CD4-positive, alpha-beta T cell (primary cell): ENCODE results near the gene TNP2. TPM values are rescaled to one million over a fixed set of nuclear protein-coding genes. Genes with fewer than 3 reads are reported as not detected.
"Not testable (repeated sequence)": the region's sequence is repeated elsewhere in the genome, so short reads cannot be mapped to it uniquely, and the experiment has no call there.

Experiments
- ATAC-seq: fragments of 200-7000 bp; cut with Tn5 transposase; one replicate; pipeline ENCODE4 v1.10.0; 2022; ENCODE audit warnings: mild to moderate bottlenecking; ENCODE audit not compliant: poor library complexity
- CTCF ChIA-PET: fragments of 350-600 bp; sonication (Branson Sonifier 250); formaldehyde crosslinking; loops from one replicate; lab custom pipeline; 2021; ENCODE audit warnings: antibody characterized with exemption, inconsistent platforms; lab: Charles Lee
- POLR2A ChIA-PET: fragments of 350-600 bp; sonication (Branson Sonifier 250); formaldehyde crosslinking; loops from one replicate; lab custom pipeline; 2021; ENCODE audit warnings: antibody characterized with exemption, inconsistent platforms; lab: Charles Lee
- DNase-seq, 14 experiments: peaks; one replicate each; pipeline ENCODE4 v3.0.0-alpha.2; 2013 to 2020; ENCODE audit warnings: mixed read lengths in 2 of 14
- H3K27ac ChIP-seq, 2 donors: one replicate each; pipeline versions ENCODE4 v1.5.1 to v1.7.0; 2013; ENCODE audit warnings: low read length in 2 of 2, low read depth in 1 of 2, mild to moderate bottlenecking in 1 of 2
- H3K27me3 ChIP-seq, 2 experiments: 1 replicate in 1 of 2; 2 replicates in 1 of 2; pipeline versions ENCODE4 v1.6.1 to v1.7.0; 2013; ENCODE audit warnings: low read length in 2 of 2, control low read depth in 1 of 2, mild to moderate bottlenecking in 1 of 2, moderate library complexity in 1 of 2; ENCODE audit not compliant: insufficient read depth in 2 of 2, control insufficient read depth in 1 of 2
- H3K36me3 ChIP-seq: one replicate; pipeline ENCODE4 v1.6.1; 2013; ENCODE audit warnings: low read length, control low read depth; ENCODE audit not compliant: insufficient read depth
- H3K4me1 ChIP-seq: one replicate; pipeline ENCODE4 v1.6.1; 2013; ENCODE audit warnings: low read length, control low read depth; ENCODE audit not compliant: insufficient read depth
- H3K4me3 ChIP-seq: one replicate; pipeline ENCODE4 v1.5.1; 2013; ENCODE audit warnings: mild to moderate bottlenecking, low read length, moderate library complexity
- H3K9me3 ChIP-seq, 2 experiments: 1 replicate in 1 of 2; 2 replicates in 1 of 2; pipeline versions ENCODE4 v1.6.1 to v1.7.0; 2013; ENCODE audit warnings: low read length in 2 of 2, mild to moderate bottlenecking in 2 of 2, control low read depth in 1 of 2, moderate library complexity in 1 of 2; ENCODE audit not compliant: control insufficient read depth in 1 of 2, insufficient read depth in 1 of 2
- H3K27ac Mint-ChIP-seq: one replicate; pipeline ENCODE4 v1.8.0; 2020; ENCODE audit warnings: mixed read lengths
- H3K27me3 Mint-ChIP-seq: one replicate; pipeline ENCODE4 v1.8.0; 2021; ENCODE audit warnings: mixed read lengths
- H3K36me3 Mint-ChIP-seq: one replicate; pipeline ENCODE4 v1.8.0; 2021; ENCODE audit warnings: low read depth, mixed read lengths
- H3K4me1 Mint-ChIP-seq: one replicate; pipeline ENCODE4 v1.8.0; 2021; ENCODE audit warnings: low read depth, mixed read lengths
- H3K4me3 Mint-ChIP-seq: one replicate; pipeline ENCODE4 v1.8.0; 2020; ENCODE audit warnings: mild to moderate bottlenecking, mixed read lengths
- H3K9me3 Mint-ChIP-seq: one replicate; pipeline ENCODE4 v1.8.0; 2020; ENCODE audit warnings: mixed read lengths
- intact Hi-C, 2 experiments: fragments of 100-400 bp; cut with DNase I in 1 of 2; cut with micrococcal nuclease in 1 of 2; formaldehyde crosslinking; loops; one replicate each; pipeline versions ENCODE4 v1.15.1 to v1.9.0; 2023 to 2025; cut with DNase I, micrococcal nuclease
- total RNA-seq, 174 experiments: library from RNA in 2 of 174; stranded (reverse) in 2 of 174; gene quantifications; one replicate each; pipeline ENCODE4 v1.2.3 and lab custom pipeline; 2021 to 2026
- TF ChIP-seq, protein P1 (sequence below): fragments of 200-600 bp; IDR thresholded peaks from one replicate; pipeline ENCODE4 v1.8.0; 2022; ENCODE audit warnings: antibody characterized with exemption, mild to moderate bottlenecking

Gene TNP2
- total RNA-seq, 2 experiments from 2014 or later = not detected

DNA sequence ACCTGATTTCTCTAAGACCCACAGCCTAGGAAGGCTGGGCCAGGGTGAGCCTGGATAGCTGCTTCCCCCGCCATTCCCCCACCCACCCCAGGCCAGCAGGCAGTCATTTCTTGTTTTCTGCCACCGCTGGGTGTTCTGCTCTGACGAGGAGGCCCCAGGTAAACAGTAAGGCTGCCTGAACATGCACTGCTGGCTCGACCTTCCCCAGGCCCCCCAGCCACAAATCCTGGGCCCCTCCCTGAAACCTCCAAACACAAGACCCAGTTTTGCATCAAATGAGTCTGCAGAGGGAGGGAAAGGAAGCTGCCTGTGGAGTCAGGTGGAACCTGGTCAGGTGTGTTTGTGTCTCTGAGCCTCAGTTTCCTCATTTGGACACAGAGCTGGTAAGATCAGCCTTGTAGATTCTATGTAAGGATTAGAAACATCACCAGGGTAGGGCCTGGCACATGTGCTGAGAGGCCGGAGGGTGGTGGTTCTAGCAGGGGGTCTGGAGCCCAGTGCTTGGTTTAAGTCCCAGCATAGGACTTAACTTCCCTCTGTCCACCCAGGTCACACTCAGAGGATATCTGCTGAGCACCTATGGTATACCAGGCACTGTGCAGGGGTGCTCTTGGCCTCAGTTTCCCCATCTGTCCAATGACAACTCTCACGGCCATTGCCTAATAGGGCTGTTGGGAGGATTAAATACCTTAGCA lies 30.9 kb upstream of the TNP2 start:
- CTCF ChIA-PET = no interaction called here
- no peak for ATAC-seq
- POLR2A ChIA-PET = interaction anchor here (3.7 kb wide), 1 partner anchor 11 kb away, joined by 29 read pairs; no protein-coding TSS in a partner anchor

DNA sequence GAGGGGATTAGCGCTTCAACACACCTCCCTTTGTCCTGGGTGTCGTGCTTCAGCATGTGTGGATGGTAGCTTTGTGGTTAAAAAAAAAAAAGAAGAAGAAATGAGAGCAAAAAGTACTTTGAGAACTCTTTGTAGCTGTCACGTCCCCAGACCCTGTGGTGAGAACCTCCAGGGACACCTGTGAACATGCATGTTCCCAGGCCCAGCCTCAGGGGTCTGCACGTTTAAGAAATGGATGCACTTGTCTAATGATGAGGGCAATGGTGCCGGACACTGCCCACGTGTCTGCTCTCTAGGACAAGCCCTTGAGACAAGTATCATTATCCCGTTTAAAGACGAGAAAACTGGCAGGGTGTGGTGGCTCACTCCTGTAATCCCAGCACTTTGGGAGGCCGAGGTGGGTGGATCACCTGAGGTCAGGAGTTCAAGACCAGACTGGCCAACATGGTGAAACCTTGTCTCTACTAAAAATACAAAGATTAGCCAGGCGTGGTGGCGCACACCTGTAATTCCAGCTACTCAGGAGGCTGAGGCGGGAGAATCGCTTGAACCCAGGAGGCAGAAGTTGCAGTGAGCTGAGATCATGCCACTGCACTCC lies 29.9 kb upstream of the TNP2 start:
- ChIA-PET POLR2A (interaction anchor here (0.8 to 3.7 kb wide), 3 partner anchors 12 to 43 kb away, joined by 3 to 47 read pairs (median 29); partner anchors contain the start of gene SOCS1), CTCF (interaction anchor here (1.6 to 2.5 kb wide), 3 partner anchors 43 to 335 kb away, joined by 4 to 14 read pairs (median 9); partner anchors contain the start of gene SOCS1)
- H3K27ac Mint-ChIP-seq, H3K27ac ChIP-seq, H3K4me3 ChIP-seq, ATAC-seq, H3K27me3 ChIP-seq, H3K27me3 Mint-ChIP-seq, H3K36me3 Mint-ChIP-seq, H3K9me3 Mint-ChIP-seq, H3K9me3 ChIP-seq, H3K36me3 ChIP-seq: not testable (repeated sequence)
- Mint-ChIP-seq H3K4me1 (peaks cover 26% of the 10 kb centered on the region), H3K4me3 (peak overlapping the region; percentile 36)
- H3K4me1 ChIP-seq = peaks cover 24% of the 10 kb centered on the region
- peak in 3 of 14 experiments; percentile 8 to 27 (median 22) for DNase-seq
- intact Hi-C loops = loop anchor here in 1 of 2 experiments (5.0 kb wide), 1 partner anchor 42 kb away; the partner anchor contains the start of gene SOCS1

More for the DNA sequence above, 30.9 kb upstream of the TNP2 start:
- H3K4me1 ChIP-seq = peaks cover 24% of the 10 kb centered on the region
- Mint-ChIP-seq H3K4me3 (no peak overlapping the region), H3K9me3 (no peaks in the 10 kb centered on the region), H3K27ac (no peak overlapping the region), H3K36me3 (no peaks in the 10 kb centered on the region), H3K27me3 (no peaks in the 10 kb centered on the region), H3K4me1 (peaks cover 26% of the 10 kb centered on the region)
- intact Hi-C loops = loop anchor here in 1 of 2 experiments (5.0 kb wide), 1 partner anchor 43 kb away; the partner anchor contains the start of gene SOCS1
- no peak overlapping the region for H3K4me3 ChIP-seq
- TF ChIP-seq, protein P1, sequence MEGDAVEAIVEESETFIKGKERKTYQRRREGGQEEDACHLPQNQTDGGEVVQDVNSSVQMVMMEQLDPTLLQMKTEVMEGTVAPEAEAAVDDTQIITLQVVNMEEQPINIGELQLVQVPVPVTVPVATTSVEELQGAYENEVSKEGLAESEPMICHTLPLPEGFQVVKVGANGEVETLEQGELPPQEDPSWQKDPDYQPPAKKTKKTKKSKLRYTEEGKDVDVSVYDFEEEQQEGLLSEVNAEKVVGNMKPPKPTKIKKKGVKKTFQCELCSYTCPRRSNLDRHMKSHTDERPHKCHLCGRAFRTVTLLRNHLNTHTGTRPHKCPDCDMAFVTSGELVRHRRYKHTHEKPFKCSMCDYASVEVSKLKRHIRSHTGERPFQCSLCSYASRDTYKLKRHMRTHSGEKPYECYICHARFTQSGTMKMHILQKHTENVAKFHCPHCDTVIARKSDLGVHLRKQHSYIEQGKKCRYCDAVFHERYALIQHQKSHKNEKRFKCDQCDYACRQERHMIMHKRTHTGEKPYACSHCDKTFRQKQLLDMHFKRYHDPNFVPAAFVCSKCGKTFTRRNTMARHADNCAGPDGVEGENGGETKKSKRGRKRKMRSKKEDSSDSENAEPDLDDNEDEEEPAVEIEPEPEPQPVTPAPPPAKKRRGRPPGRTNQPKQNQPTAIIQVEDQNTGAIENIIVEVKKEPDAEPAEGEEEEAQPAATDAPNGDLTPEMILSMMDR = no peak
- no peaks in the 10 kb centered on the region for H3K36me3 ChIP-seq
- no peak for DNase-seq
- no peaks in the 10 kb centered on the region for H3K27me3 ChIP-seq
- H3K27ac ChIP-seq = no peak overlapping the region
- no peaks in the 10 kb centered on the region for H3K9me3 ChIP-seq

DNA sequence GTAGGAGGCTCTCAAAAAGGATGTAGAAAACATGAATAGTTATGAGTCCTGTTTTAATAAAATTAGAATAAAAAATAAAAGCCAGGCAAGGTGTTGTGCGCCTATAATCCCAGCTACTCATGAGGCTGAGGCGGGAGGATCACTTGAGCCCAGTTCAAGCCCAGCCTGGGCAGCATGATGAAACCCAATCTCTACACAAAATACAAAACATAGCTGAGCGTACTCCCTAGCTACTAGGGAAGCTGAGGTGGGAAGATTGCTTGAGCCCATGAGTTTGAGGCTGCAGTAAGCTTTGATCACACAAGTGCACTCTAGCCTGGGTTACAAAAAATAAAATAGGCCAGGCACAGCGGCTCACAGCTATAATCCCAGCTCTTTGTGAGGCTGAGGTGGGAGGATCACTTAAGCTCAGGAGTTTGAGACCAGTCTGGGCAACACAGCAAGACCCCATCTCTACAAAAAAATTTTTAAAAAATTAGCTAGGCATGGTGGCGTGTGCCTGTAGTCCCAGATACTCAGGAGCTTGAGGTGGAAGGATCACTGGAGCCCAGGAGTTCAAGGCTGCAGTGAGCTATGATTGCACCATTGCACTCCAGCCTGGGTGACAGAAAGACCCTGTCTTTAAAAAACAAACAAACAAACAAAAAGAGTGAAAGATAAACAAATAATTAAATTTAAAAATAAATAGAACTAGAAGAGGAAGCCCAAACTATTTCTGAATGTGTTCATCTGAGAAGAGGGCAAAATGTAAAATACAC lies 29.2 kb upstream of the TNP2 start:
- TF ChIP-seq, protein P1 = no peak
- DNase-seq (no peak), ATAC-seq (no peak)
- Mint-ChIP-seq H3K27me3 (no peaks in the 10 kb centered on the region), H3K27ac (peak overlapping the region; percentile 73), H3K9me3 (no peaks in the 10 kb centered on the region), H3K4me3 (peak overlapping the region; percentile 82), H3K36me3 (no peaks in the 10 kb centered on the region), H3K4me1 (peaks cover 28% of the 10 kb centered on the region)
- POLR2A ChIA-PET = interaction anchor here (0.8 to 3.7 kb wide), 7 partner anchors 12 to 74 kb away, joined by 3 to 47 read pairs (median 11); partner anchors contain the start of gene SOCS1
- intact Hi-C loops = loop anchor here in 1 of 2 experiments (5.0 kb wide), 1 partner anchor 41 kb away; the partner anchor contains the start of gene SOCS1
- Histone ChIP-seq H3K27ac (no peak overlapping the region), H3K9me3 (no peaks in the 10 kb centered on the region), H3K27me3 (no peaks in the 10 kb centered on the region), H3K36me3 (no peaks in the 10 kb centered on the region), H3K4me1 (peaks cover 24% of the 10 kb centered on the region), H3K4me3 (no peak overlapping the region)
- CTCF ChIA-PET = interaction anchor here (0.7 to 2.5 kb wide), 10 partner anchors 16 to 334 kb away, joined by 3 to 14 read pairs (median 4); partner anchors contain the start of gene SOCS1
